SU-DHL-6 (cell line): Measurements from ENCODE around the gene ATR.

Experiments used
- CTCF ChIP-seq: fragments of 200-600 bp; sonication (generic); IDR thresholded peaks from one replicate; pipeline ENCODE4 v1.5.1; 2017; ENCODE audit warnings: antibody characterized with exemption, mild to moderate bottlenecking, low read length, moderate library complexity; ENCODE audit not compliant: insufficient read depth, poor library complexity, severe bottlenecking
- EZH2phosphoT487 ChIP-seq: fragments of 200-600 bp; sonication (generic), shearing (Covaris generic); conservative IDR thresholded peaks from 2 replicates; pipeline ENCODE4 v1.6.1; 2018; ENCODE audit warnings: mild to moderate bottlenecking, antibody characterized with exemption, low read length, moderate library complexity, mixed read lengths

GRCh38 chr3:142447852-142448823 is 130.4 kb downstream of the ATR start, which contains the start of gene XRN1:
- TF ChIP-seq CTCF (no peak), EZH2phosphoT487 (no peak)
